Measurements from ENCODE around the gene LMAN1L. TPM values are rescaled to one million over a fixed set of nuclear protein-coding genes. Genes with fewer than 3 reads are reported as not detected.

The LMAN1L gene
- total and polyA plus RNA-seq, 4 donors, result 0.11 to 0.31 TPM; not detected in 2

DNA sequence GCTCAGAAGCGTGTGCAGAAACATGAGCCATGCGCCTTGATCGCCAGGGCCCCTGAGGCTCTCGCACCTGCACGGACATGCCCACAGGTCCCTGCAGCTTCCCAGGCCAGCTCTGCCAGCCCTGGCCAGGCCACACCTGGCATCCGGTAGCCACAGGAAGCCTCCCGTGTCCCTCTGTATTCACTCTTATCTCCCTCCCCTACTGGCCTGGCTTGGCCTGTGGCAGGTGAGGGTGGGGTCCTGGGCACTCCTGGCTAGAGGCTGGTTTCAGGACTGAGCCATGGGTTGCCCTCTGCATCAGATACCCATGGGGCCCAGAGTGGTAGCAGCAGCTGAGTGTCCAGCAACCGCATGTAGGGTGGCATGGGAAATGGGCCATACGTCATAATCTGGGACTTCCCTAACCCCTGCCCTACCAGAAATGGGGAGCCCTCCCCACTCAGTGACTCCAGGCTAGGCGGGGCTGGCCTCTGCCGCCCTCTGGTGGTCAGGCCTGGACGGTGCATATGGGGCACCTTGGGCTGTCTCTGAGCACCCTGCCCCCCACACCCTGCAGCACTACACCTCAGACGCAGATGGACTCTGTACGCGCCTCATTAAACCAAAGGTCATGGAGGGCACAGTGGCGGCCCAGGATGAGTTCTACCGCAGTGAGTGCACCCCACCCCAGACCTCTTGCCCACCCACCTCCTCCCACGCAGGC, 12.6 kb upstream of the LMAN1L start:
- 48% methylated on average over 18 of the region's 18 CpGs for WGBS, 2 donors
- Histone ChIP-seq H3K9me3 (ENCODE audit: control insufficient read depth in 4 of 4, insufficient read depth in 3 of 4, low read length in 3 of 4) (no peaks in the 10 kb centered on the region), H3K27ac (ENCODE audit: low read depth in 1 of 2, low read length in 1 of 2) (peak overlapping the region in 1 of 2 donors; percentile 20), H3K27me3 (ENCODE audit: control insufficient read depth in 3 of 3, insufficient read depth in 3 of 3, low read length in 2 of 3) (no peaks in the 10 kb centered on the region), H3K9ac (ENCODE audit: insufficient read depth in 1 of 2, low read length in 2 of 2) (no peak overlapping the region), H3K4me3 (no peak overlapping the region), H3K4me1 (ENCODE audit: control insufficient read depth in 5 of 5, insufficient read depth in 5 of 5, low read length in 5 of 5) (peaks cover 0 to 4% (median 0%) of the 10 kb centered on the region in 5 donors), H3K36me3 (ENCODE audit: control insufficient read depth in 4 of 4, insufficient read depth in 4 of 4, low read length in 4 of 4) (peaks cover 3 to 50% (median 9%) of the 10 kb centered on the region in 4 donors)
- TF ChIP-seq, protein P1, sequence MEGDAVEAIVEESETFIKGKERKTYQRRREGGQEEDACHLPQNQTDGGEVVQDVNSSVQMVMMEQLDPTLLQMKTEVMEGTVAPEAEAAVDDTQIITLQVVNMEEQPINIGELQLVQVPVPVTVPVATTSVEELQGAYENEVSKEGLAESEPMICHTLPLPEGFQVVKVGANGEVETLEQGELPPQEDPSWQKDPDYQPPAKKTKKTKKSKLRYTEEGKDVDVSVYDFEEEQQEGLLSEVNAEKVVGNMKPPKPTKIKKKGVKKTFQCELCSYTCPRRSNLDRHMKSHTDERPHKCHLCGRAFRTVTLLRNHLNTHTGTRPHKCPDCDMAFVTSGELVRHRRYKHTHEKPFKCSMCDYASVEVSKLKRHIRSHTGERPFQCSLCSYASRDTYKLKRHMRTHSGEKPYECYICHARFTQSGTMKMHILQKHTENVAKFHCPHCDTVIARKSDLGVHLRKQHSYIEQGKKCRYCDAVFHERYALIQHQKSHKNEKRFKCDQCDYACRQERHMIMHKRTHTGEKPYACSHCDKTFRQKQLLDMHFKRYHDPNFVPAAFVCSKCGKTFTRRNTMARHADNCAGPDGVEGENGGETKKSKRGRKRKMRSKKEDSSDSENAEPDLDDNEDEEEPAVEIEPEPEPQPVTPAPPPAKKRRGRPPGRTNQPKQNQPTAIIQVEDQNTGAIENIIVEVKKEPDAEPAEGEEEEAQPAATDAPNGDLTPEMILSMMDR (IDR thresholded peaks at IDR 0.05; ENCODE audit: control extremely low read depth, extremely low read depth), result peak; percentile 96
- DNase-seq (peak in 2 of 3 donors; percentile 34 to 47), ATAC-seq (ENCODE audit: insufficient read depth, low FRiP score) (peak; percentile 85)

DNA sequence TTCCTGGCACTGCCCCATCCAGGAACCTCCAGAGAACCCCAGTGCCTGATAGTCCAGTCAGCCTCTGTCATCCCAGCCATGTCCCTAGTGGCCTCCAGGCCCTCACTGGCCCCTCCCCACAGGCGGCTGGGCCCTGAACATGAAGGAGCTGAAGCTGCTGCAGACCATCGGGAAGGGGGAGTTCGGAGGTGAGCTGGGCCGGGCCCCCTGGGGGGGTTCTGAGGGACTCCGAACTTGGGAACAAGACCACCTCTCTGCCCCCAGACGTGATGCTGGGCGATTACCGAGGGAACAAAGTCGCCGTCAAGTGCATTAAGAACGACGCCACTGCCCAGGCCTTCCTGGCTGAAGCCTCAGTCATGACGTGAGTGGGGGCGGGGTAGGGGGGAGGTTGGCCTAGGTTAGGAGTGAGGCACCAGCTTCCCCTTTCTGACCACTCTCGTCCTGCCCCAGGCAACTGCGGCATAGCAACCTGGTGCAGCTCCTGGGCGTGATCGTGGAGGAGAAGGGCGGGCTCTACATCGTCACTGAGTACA, 12.0 kb upstream of the LMAN1L start:
- no peak overlapping the region for H3K27ac ChIP-seq (ENCODE audit: low read depth in 1 of 2, low read length in 1 of 2)
- no peaks in the 10 kb centered on the region for H3K9me3 ChIP-seq (ENCODE audit: control insufficient read depth in 4 of 4, insufficient read depth in 3 of 4, low read length in 3 of 4)
- H3K4me3 ChIP-seq, result no peak overlapping the region
- TF ChIP-seq, protein P1 (IDR thresholded peaks at IDR 0.05; ENCODE audit: control extremely low read depth, extremely low read depth), result no peak
- no peaks in the 10 kb centered on the region for H3K27me3 ChIP-seq (ENCODE audit: control insufficient read depth in 3 of 3, insufficient read depth in 3 of 3, low read length in 2 of 3)
- peaks cover 0 to 4% (median 0%) of the 10 kb centered on the region in 5 donors for H3K4me1 ChIP-seq (ENCODE audit: control insufficient read depth in 5 of 5, insufficient read depth in 5 of 5, low read length in 5 of 5)
- 86 to 89% methylated on average over 20 of the region's 20 CpGs for WGBS, 2 donors
- no peak overlapping the region for H3K9ac ChIP-seq (ENCODE audit: insufficient read depth in 1 of 2, low read length in 2 of 2)
- DNase-seq (no peak), ATAC-seq (ENCODE audit: insufficient read depth, low FRiP score) (no peak)
- peaks cover 3 to 50% (median 9%) of the 10 kb centered on the region in 4 donors for H3K36me3 ChIP-seq (ENCODE audit: control insufficient read depth in 4 of 4, insufficient read depth in 4 of 4, low read length in 4 of 4)

DNA sequence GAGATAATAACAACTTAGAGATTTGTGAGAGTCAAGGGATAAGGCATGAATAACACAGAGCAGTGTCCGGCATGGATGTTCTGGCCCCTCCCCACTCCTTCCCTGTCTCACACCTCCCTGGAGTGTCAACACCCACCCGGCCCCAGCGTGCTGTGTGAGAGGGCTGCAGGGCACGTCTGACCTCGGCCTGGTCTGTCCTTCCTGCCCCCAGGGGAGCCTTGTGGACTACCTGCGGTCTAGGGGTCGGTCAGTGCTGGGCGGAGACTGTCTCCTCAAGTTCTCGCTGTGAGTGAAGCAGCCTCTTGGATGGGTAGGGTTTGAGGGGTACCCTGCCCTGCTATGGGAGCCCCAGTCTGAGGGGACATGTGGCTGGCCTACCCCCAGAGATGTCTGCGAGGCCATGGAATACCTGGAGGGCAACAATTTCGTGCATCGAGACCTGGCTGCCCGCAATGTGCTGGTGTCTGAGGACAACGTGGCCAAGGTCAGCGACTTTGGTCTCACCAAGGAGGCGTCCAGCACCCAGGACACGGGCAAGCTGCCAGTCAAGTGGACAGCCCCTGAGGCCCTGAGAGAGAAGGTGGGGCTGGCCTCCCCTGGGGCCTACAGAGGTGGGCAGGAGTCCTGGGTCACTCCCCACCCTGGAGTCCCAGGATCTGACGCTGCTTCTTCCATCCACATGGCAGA, 11.2 kb upstream of the LMAN1L start:
- Histone ChIP-seq H3K4me3 (no peak overlapping the region), H3K4me1 (ENCODE audit: control insufficient read depth in 5 of 5, insufficient read depth in 5 of 5, low read length in 5 of 5) (peaks cover 0 to 4% (median 0%) of the 10 kb centered on the region in 5 donors), H3K27ac (ENCODE audit: low read depth in 1 of 2, low read length in 1 of 2) (no peak overlapping the region), H3K9ac (ENCODE audit: insufficient read depth in 1 of 2, low read length in 2 of 2) (no peak overlapping the region), H3K9me3 (ENCODE audit: control insufficient read depth in 4 of 4, insufficient read depth in 3 of 4, low read length in 3 of 4) (no peaks in the 10 kb centered on the region), H3K36me3 (ENCODE audit: control insufficient read depth in 4 of 4, insufficient read depth in 4 of 4, low read length in 4 of 4) (peaks cover 3 to 50% (median 9%) of the 10 kb centered on the region in 4 donors), H3K27me3 (ENCODE audit: control insufficient read depth in 3 of 3, insufficient read depth in 3 of 3, low read length in 2 of 3) (no peaks in the 10 kb centered on the region)
- WGBS, 2 donors, result 89 to 91% methylated on average over 18 of the region's 18 CpGs
- ATAC-seq (ENCODE audit: insufficient read depth, low FRiP score) (no peak), DNase-seq (no peak)
- TF ChIP-seq, protein P1 (IDR thresholded peaks at IDR 0.05; ENCODE audit: control extremely low read depth, extremely low read depth), result no peak

Data from lung (tissue), 12 donors.